ENCODE results near the gene PIP5K1B.

The PIP5K1B gene

GRCh38 chr9:68870086-68870485 is 165.0 kb downstream of the PIP5K1B start:
- no peak for DNase-seq

GRCh38 chr9:68871236-68871635 is 166.2 kb downstream of the PIP5K1B start:
- DNase-seq = no peak

- DNase-seq = no peak
Measured at GRCh38 chr9:68872026-68872501, 167.0 kb downstream of the PIP5K1B start.

GRCh38 chr9:68873179-68873578 is 168.1 kb downstream of the PIP5K1B start:
- no peak for DNase-seq

GRCh38 chr9:68876273-68876672 is 171.2 kb downstream of the PIP5K1B start:
- DNase-seq = no peak

GRCh38 chr9:68876681-68877080 is 171.6 kb downstream of the PIP5K1B start:
- no peak for DNase-seq

- DNase-seq = no peak
Measured at GRCh38 chr9:68877219-68877618, 172.2 kb downstream of the PIP5K1B start.

- DNase-seq = no peak
Measured at GRCh38 chr9:68878450-68878849, 173.4 kb downstream of the PIP5K1B start.

- DNase-seq = no peak
Measured at GRCh38 chr9:68883224-68883623, 178.2 kb downstream of the PIP5K1B start.

GRCh38 chr9:68887232-68887631 is 182.2 kb downstream of the PIP5K1B start:
- no peak for DNase-seq

- DNase-seq = no peak
Measured at GRCh38 chr9:68894502-68894901, 189.5 kb downstream of the PIP5K1B start.

- DNase-seq = no peak
Measured at GRCh38 chr9:68895741-68896478, 190.9 kb downstream of the PIP5K1B start.

- DNase-seq = no peak
Measured at GRCh38 chr9:68896486-68896885, 191.4 kb downstream of the PIP5K1B start.

GRCh38 chr9:68897577-68898145 is 192.6 kb downstream of the PIP5K1B start:
- DNase-seq = no peak

- no peak for DNase-seq
Measured at GRCh38 chr9:68898781-68899439, 193.9 kb downstream of the PIP5K1B start.

- no peak for DNase-seq
Measured at GRCh38 chr9:68904454-68904853, 199.4 kb downstream of the PIP5K1B start.

GRCh38 chr9:68905129-68905528 is 200.1 kb downstream of the PIP5K1B start:
- no peak for DNase-seq

GRCh38 chr9:68907910-68908309 is 202.9 kb downstream of the PIP5K1B start:
- DNase-seq = no peak

GRCh38 chr9:68912561-68912960 is 207.5 kb downstream of the PIP5K1B start:
- no peak for DNase-seq

- no peak for DNase-seq
Measured at GRCh38 chr9:68913054-68913453, 208.0 kb downstream of the PIP5K1B start.

- DNase-seq = no peak
Measured at GRCh38 chr9:68914751-68915150, 209.7 kb downstream of the PIP5K1B start.

GRCh38 chr9:68919661-68920060 is 214.6 kb downstream of the PIP5K1B start:
- no peak for DNase-seq

GRCh38 chr9:68920921-68921320 is 215.9 kb downstream of the PIP5K1B start:
- no peak for DNase-seq

- no peak for DNase-seq
Measured at GRCh38 chr9:68923480-68923879, 218.4 kb downstream of the PIP5K1B start.

Measured in NCI-H187 treated with DMSO at 0.1 percent for 48 hours (cell line).